WTC11 (cell line): Measurements from ENCODE around the gene TTC33. TPM values are rescaled to one million over a fixed set of nuclear protein-coding genes. Genes with fewer than 3 reads are reported as not detected.
A peak's percentile ranks its signal among the peaks of the same experiment; 100 is the strongest.

ENCODE experiments used
- ATAC-seq: fragments of 200-7000 bp; cut with Tn5 transposase; 2 replicates; pipeline ENCODE4 v1.10.0; 2021; ENCODE audit warnings: mild to moderate bottlenecking, moderate library complexity
- CTCF ChIA-PET: fragments of 300-600 bp; sonication (Branson Sonifier 250); formaldehyde crosslinking; loops from one replicate; lab custom pipeline; 2021; ENCODE audit warnings: antibody characterized with exemption; lab: Charles Lee
- POLR2A ChIA-PET: fragments of 350-600 bp; sonication (Branson Sonifier 250); formaldehyde crosslinking; loops from one replicate; lab custom pipeline; 2021; ENCODE audit warnings: antibody characterized with exemption; lab: Charles Lee
- DNase-seq: peaks from one replicate; pipeline ENCODE4 v3.0.0; 2021; ENCODE audit warnings: low spot score
- H3K27ac Mint-ChIP-seq: 2 replicates; pipeline ENCODE4 v1.8.0; 2021; ENCODE audit warnings: mixed read lengths
- H3K27me3 Mint-ChIP-seq: 2 replicates; pipeline ENCODE4 v1.8.0; 2021; ENCODE audit warnings: low read depth, mild to moderate bottlenecking, moderate library complexity, mixed read lengths
- H3K36me3 Mint-ChIP-seq: 2 replicates; pipeline ENCODE4 v1.8.0; 2021; ENCODE audit warnings: mixed read lengths
- H3K4me1 Mint-ChIP-seq: 2 replicates; pipeline ENCODE4 v1.8.0; 2022; ENCODE audit warnings: mixed read lengths
- H3K4me3 Mint-ChIP-seq: 2 replicates; pipeline ENCODE4 v1.8.0; 2021; ENCODE audit warnings: mild to moderate bottlenecking, moderate library complexity, mixed read lengths
- H3K9me3 Mint-ChIP-seq: 2 replicates; pipeline ENCODE4 v1.8.0; 2021; ENCODE audit warnings: mixed read lengths
- ATF3 ChIP-seq: sonication (generic); formaldehyde crosslinking; conservative IDR thresholded peaks from 2 replicates; pipeline ENCODE4 v1.8.1; 2022; ENCODE audit warnings: mild to moderate bottlenecking, missing genetic modification reagents
- CBFB ChIP-seq: sonication (generic); formaldehyde crosslinking; IDR thresholded peaks from 2 replicates; pipeline ENCODE4 v1.8.1; 2022; ENCODE audit warnings: mild to moderate bottlenecking, low read depth, missing genetic modification reagents
- CTCF ChIP-seq: fragments of 200-600 bp; IDR thresholded peaks from 2 replicates; pipeline ENCODE4 v1.8.0; 2022; ENCODE audit warnings: antibody characterized with exemption
- ELF4 ChIP-seq: sonication (generic); formaldehyde crosslinking; IDR thresholded peaks from 2 replicates; pipeline ENCODE4 v1.8.1; 2022; ENCODE audit warnings: low read depth, mild to moderate bottlenecking, moderate library complexity, missing genetic modification reagents
- EMX1 ChIP-seq: fragments of 250-450 bp; sonication (Bioruptor Pico); IDR thresholded peaks from 2 replicates; pipeline ENCODE4 v1.8.0; 2021; ENCODE audit warnings: mild to moderate bottlenecking
- ERG ChIP-seq: fragments of 250-450 bp; sonication (Bioruptor Pico); IDR thresholded peaks from 2 replicates; pipeline ENCODE4 v1.8.0; 2021; ENCODE audit warnings: mild to moderate bottlenecking
- ESRRA ChIP-seq: sonication (generic); formaldehyde crosslinking; IDR thresholded peaks from 2 replicates; pipeline ENCODE4 v1.8.1; 2022; ENCODE audit warnings: mild to moderate bottlenecking, missing genetic modification reagents, borderline replicate concordance
- FOXP1 ChIP-seq: sonication (generic); formaldehyde crosslinking; IDR thresholded peaks from 2 replicates; pipeline ENCODE4 v1.8.0; 2022; ENCODE audit warnings: missing genetic modification reagents, mild to moderate bottlenecking, moderate library complexity, borderline replicate concordance
- IRF1 ChIP-seq: sonication (generic); formaldehyde crosslinking; IDR thresholded peaks from 2 replicates; pipeline ENCODE4 v1.8.0; 2023; ENCODE audit warnings: missing genetic modification reagents
- IRF2 ChIP-seq: sonication (generic); formaldehyde crosslinking; IDR thresholded peaks from 2 replicates; pipeline ENCODE4 v1.8.0; 2022; ENCODE audit warnings: low read depth, missing genetic modification reagents, borderline replicate concordance
- JUN ChIP-seq: sonication (generic); formaldehyde crosslinking; IDR thresholded peaks from 2 replicates; pipeline ENCODE4 v1.8.0; 2023; ENCODE audit warnings: mild to moderate bottlenecking, missing genetic modification reagents
- NFYB ChIP-seq: sonication (generic); formaldehyde crosslinking; conservative IDR thresholded peaks from 2 replicates; pipeline ENCODE4 v1.8.0; 2022; ENCODE audit warnings: low read depth, missing genetic modification reagents
- NR1H2 ChIP-seq: sonication (generic); formaldehyde crosslinking; IDR thresholded peaks from 2 replicates; pipeline ENCODE4 v1.9.0; 2021; ENCODE audit warnings: mild to moderate bottlenecking, moderate library complexity, missing genetic modification reagents
- NR3C1 ChIP-seq: sonication (generic); formaldehyde crosslinking; conservative IDR thresholded peaks from 2 replicates; pipeline ENCODE4 v1.8.1; 2023; ENCODE audit warnings: low read depth, mild to moderate bottlenecking, missing genetic modification reagents
- OVOL2 ChIP-seq: fragments of 250-450 bp; sonication (Bioruptor Pico); IDR thresholded peaks from 2 replicates; pipeline ENCODE4 v1.9.0; 2021; ENCODE audit warnings: mild to moderate bottlenecking, borderline replicate concordance
- PRRX2 ChIP-seq: fragments of 250-450 bp; sonication (Bioruptor Pico); IDR thresholded peaks from 2 replicates; pipeline ENCODE4 v1.8.0; 2021; ENCODE audit warnings: mild to moderate bottlenecking
- SMAD3 ChIP-seq: sonication (generic); formaldehyde crosslinking; IDR thresholded peaks from 2 replicates; pipeline ENCODE4 v1.8.0; 2022; ENCODE audit warnings: missing genetic modification reagents, mild to moderate bottlenecking, borderline replicate concordance
- TCF7 ChIP-seq: sonication (generic); formaldehyde crosslinking; IDR thresholded peaks from 2 replicates; pipeline ENCODE4 v1.8.0; 2022; ENCODE audit warnings: mild to moderate bottlenecking, low read depth, missing genetic modification reagents, moderate library complexity
- ZMAT4 ChIP-seq: fragments of 250-450 bp; sonication (Bioruptor Pico); IDR thresholded peaks from 2 replicates; pipeline ENCODE4 v1.9.0; 2021; ENCODE audit warnings: mild to moderate bottlenecking
- ZNF396 ChIP-seq: fragments of 250-450 bp; sonication (Bioruptor Pico); IDR thresholded peaks from 2 replicates; pipeline ENCODE4 v1.8.0; 2021; ENCODE audit warnings: mild to moderate bottlenecking, moderate library complexity, borderline replicate concordance
- total RNA-seq: library from RNA; stranded (reverse); gene quantifications from 3 replicates; pipeline ENCODE4 v1.2.3, GENCODE V29; 2021
- TF ChIP-seq, protein P1 (sequence below): fragments of 250-450 bp; sonication (Bioruptor Pico); IDR thresholded peaks from 2 replicates; pipeline ENCODE4 v1.9.0; 2021; ENCODE audit warnings: mild to moderate bottlenecking
- TF ChIP-seq, protein P2 (sequence below): sonication (generic); formaldehyde crosslinking; IDR thresholded peaks from 2 replicates; pipeline ENCODE4 v1.8.1; 2022; ENCODE audit warnings: low read depth, mild to moderate bottlenecking, moderate library complexity, missing genetic modification reagents, borderline replicate concordance

The TTC33 gene
- total RNA-seq, 1 experiment from 2014 or later = 9.2 TPM

DNA sequence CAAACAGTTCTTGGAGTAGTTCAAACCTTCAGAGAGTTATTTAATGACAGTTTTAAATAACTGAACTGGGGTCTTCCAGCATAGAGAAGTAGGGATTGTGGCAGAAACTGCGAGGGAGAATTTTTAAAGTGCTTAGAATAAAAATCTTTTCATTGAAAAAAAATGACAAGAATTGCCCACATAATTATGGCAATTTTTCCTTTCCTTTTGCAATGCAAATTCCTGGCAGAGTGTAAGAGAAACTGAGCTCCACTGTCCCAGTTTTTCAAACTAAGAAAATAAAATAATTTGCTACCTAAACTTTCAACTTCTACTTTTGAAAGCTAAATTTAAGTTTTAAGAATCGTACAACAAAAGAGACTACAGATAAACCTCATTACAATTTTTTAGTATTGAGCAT lies 78.3 kb downstream of the TTC33 start:
- POLR2A ChIA-PET = no interaction called here
- no peak for DNase-seq
- no peak for ATAC-seq
- H3K9me3 Mint-ChIP-seq = no peaks in the 10 kb centered on the region
- no peak overlapping the region for H3K27ac Mint-ChIP-seq
- TF ChIP-seq CTCF (no peak), ERG (CRISPR knock-in tag) (no peak)
- TF ChIP-seq, all 79 proteins: peak for 0
- H3K36me3 Mint-ChIP-seq = no peaks in the 10 kb centered on the region
- CTCF ChIA-PET = no interaction called here
- H3K4me3 Mint-ChIP-seq = 0 out of 2 replicates have a peak overlapping the region, but pooled peaks have one; percentile 26
- peaks cover 50% of the 10 kb centered on the region for H3K27me3 Mint-ChIP-seq
- peaks cover 43% of the 10 kb centered on the region for H3K4me1 Mint-ChIP-seq

- no peak for DNase-seq
- H3K27ac Mint-ChIP-seq = no peak overlapping the region
- no peak for TF ChIP-seq EMX1 (CRISPR knock-in tag)
- TF ChIP-seq, protein P1, sequence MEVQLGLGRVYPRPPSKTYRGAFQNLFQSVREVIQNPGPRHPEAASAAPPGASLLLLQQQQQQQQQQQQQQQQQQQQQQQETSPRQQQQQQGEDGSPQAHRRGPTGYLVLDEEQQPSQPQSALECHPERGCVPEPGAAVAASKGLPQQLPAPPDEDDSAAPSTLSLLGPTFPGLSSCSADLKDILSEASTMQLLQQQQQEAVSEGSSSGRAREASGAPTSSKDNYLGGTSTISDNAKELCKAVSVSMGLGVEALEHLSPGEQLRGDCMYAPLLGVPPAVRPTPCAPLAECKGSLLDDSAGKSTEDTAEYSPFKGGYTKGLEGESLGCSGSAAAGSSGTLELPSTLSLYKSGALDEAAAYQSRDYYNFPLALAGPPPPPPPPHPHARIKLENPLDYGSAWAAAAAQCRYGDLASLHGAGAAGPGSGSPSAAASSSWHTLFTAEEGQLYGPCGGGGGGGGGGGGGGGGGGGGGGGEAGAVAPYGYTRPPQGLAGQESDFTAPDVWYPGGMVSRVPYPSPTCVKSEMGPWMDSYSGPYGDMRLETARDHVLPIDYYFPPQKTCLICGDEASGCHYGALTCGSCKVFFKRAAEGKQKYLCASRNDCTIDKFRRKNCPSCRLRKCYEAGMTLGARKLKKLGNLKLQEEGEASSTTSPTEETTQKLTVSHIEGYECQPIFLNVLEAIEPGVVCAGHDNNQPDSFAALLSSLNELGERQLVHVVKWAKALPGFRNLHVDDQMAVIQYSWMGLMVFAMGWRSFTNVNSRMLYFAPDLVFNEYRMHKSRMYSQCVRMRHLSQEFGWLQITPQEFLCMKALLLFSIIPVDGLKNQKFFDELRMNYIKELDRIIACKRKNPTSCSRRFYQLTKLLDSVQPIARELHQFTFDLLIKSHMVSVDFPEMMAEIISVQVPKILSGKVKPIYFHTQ (CRISPR knock-in tag) = no peak
- no peak for TF ChIP-seq OVOL2 (CRISPR knock-in tag)
- TF ChIP-seq ELF4 (CRISPR knock-in tag) = no peak
- no peak for TF ChIP-seq ATF3 (CRISPR knock-in tag)
- no peak for TF ChIP-seq ZNF396 (CRISPR knock-in tag)
- no peak for TF ChIP-seq JUN
- no peak for TF ChIP-seq NFYB (CRISPR knock-in tag)
- TF ChIP-seq FOXP1 (CRISPR knock-in tag) = no peak
- H3K36me3 Mint-ChIP-seq = no peaks in the 10 kb centered on the region
- no peak for ATAC-seq
- no peaks in the 10 kb centered on the region for H3K9me3 Mint-ChIP-seq
- CTCF ChIA-PET = no interaction called here
- POLR2A ChIA-PET = no interaction called here
- peak overlapping the region; percentile 26 for H3K4me3 Mint-ChIP-seq
- H3K27me3 Mint-ChIP-seq = peaks cover 43% of the 10 kb centered on the region
- H3K4me1 Mint-ChIP-seq = peaks cover 36% of the 10 kb centered on the region
Observed at GRCh38 chr5:40676613-40677343, 79.0 kb downstream of the TTC33 start.

DNA sequence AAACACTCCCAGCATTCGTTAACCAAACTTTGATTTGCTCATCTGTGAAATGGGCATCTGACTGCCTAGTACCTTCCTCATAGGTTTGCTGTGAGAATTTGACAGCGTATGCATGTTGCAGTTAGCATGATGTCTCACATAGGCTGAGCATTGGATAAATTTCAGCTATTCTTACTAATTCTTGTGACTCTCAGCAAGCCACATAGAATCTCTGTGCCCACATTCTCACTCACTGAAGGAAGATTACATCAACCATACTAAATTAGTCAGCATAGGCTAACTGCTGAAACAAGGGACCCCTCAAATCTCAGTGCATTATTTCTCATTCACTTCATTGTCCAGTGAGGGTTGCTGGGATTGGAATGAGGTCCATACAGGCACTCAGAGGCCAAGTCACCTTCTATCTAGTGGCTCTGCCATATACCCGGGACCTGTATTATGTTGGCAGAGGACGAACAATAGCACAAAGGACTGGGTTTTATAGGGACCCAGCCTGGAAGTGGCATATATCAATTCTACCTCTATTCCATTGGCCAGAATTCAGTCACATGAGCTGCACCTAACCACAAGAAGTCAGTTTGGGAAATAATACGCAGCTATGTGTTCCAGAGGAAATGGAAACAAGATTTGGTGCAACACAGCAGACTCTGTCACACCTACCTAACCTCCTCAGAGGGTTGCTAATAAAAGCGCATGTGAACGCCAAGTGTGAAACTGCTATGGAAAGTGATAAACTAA lies 80.2 kb downstream of the TTC33 start:
- Mint-ChIP-seq H3K27me3 (peaks cover 31% of the 10 kb centered on the region), H3K4me1 (peaks cover 27% of the 10 kb centered on the region), H3K36me3 (no peaks in the 10 kb centered on the region), H3K4me3 (no peak overlapping the region), H3K9me3 (no peaks in the 10 kb centered on the region), H3K27ac (no peak overlapping the region)
- DNase-seq (no peak), ATAC-seq (no peak)
- POLR2A ChIA-PET = no interaction called here
- CTCF ChIA-PET = interaction anchor here (0.6 kb wide), 1 partner anchor 288 kb away, joined by 4 read pairs; no protein-coding TSS in a partner anchor
- TF ChIP-seq CBFB (CRISPR knock-in tag) (no peak), SMAD3 (CRISPR knock-in tag) (no peak), PRRX2 (CRISPR knock-in tag) (no peak), NFYB (CRISPR knock-in tag) (no peak), ESRRA (CRISPR knock-in tag) (no peak), NR3C1 (CRISPR knock-in tag) (no peak), NR1H2 (no peak), TCF7 (CRISPR knock-in tag) (no peak), ZMAT4 (CRISPR knock-in tag) (no peak), IRF2 (CRISPR knock-in tag) (no peak), IRF1 (CRISPR knock-in tag) (no peak)
- TF ChIP-seq, protein P2, sequence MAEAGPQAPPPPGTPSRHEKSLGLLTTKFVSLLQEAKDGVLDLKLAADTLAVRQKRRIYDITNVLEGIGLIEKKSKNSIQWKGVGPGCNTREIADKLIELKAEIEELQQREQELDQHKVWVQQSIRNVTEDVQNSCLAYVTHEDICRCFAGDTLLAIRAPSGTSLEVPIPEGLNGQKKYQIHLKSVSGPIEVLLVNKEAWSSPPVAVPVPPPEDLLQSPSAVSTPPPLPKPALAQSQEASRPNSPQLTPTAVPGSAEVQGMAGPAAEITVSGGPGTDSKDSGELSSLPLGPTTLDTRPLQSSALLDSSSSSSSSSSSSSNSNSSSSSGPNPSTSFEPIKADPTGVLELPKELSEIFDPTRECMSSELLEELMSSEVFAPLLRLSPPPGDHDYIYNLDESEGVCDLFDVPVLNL (CRISPR knock-in tag) = no peak
